Measurements from ENCODE around the gene XPR1.
A peak's percentile ranks its signal among the peaks of the same experiment; 100 is the strongest.
"Not testable (repeated sequence)": the region's sequence is repeated elsewhere in the genome, so short reads cannot be mapped to it uniquely, and the experiment has no call there.

The XPR1 gene

DNA sequence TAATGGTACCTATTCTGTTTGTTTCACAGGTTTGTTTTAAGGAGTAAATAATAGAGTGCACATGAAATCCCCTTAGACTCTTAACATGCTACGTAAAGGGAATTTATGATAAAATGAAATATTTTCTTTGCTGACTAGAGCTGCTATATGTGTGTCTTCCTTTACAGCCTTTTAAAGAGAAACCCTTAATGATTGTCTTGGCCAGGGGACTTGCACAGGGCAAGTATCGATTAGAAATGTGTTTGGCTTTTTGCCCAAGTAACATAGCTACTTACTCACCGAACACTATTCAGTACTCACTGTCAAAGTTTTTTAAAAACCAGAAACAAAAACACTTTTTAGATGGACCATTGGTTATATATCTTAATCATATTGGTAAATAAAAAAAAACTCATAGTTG is 209.6 kb downstream of the XPR1 start:
- no peak for DNase-seq (ENCODE audit: low read depth)

DNA sequence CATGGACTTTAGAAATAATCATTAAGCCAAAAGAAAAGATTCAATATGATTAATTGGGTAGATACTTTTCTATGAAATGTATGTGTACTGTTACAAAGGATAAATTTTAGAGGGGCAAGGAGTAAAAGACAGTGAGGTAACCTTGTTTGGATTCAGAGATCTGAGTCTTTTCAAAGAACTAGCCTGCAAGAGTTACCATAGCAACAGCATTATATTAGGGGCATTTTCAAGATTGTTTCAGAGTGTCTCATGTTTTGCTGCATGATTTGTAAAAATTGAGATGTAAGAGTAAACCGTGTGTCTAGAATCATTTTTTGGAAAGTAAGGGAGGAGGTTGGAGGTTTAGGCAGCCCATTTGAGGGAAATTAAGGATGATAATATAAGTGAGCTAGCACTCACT is 210.2 kb downstream of the XPR1 start:
- DNase-seq (ENCODE audit: low read depth) = peak; percentile 55

DNA sequence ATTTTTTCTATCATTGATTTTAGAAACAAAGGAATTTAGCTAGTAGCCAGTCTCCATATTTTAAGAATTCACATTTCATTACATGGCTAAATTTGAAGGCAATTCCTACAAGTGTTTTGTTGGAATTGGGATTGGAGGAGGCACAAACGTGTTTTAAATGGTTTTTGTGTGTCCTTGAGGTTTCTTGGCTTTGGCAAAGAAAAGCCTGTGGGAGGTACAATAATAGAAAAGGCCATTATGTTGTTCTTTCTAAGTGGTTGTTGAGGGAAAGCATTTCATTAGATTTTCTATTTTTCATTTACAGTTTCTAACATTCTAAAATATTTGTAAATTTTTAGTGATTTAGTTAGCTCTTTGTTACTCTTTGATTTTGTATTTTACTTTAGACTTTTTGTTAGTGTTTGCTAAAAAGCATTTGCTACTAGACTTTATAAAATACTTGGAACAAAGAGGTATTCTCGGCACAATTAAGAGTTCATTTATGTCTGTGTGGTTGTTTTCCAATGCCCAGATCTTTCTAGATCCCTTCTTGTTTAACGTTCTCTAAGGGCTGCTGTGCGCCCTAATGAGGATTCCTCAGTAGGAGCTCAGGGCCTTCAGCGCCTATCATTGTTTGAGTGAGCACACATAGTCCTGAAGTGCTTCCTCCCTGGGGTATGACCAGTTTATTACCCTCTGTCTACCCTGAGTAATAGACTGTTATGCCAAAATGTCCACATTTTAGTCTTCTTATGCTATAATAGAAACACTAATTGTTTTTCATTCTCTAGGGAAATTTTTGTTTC is 210.9 kb downstream of the XPR1 start:
- no peak for DNase-seq (ENCODE audit: low read depth)

DNA sequence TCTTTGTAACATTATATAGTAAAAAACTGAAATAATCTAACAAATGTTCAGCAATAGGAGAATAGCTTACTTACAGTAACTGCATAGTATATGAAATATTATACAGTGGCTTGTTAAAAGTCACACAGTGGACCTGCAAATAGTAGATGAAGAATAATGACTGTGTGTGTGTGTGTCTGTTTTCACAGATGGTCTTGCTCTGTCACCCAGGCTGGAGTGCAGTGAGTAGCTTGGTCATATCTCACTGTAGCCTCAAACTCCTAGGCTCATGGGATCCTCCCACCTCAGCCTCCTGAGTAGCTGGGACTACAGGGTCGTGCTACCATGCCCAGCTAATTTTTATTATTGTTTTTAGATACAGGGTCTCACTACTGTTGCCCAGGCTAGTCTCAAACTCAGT is 213.5 kb downstream of the XPR1 start:
- no peak for DNase-seq (ENCODE audit: low read depth)

DNA sequence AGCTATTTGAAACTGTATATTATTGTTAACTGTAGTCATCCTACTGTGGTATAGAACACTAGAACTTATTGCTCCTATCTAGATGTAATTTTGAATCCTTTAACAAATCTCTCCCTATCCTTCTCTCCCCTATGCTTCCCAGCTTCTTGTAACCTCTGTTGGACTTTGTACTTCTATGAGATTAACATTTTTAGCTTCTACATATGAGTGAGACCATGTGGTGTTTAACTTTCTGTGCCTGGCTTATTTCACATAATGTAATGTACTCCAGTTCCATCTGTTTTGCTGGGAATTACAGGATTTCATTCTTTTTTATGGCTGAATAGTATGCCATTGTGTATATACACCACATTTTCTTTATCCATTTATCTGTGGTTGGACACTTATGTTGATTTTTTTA is 216.4 kb downstream of the XPR1 start:
- no peak for DNase-seq (ENCODE audit: low read depth)

DNA sequence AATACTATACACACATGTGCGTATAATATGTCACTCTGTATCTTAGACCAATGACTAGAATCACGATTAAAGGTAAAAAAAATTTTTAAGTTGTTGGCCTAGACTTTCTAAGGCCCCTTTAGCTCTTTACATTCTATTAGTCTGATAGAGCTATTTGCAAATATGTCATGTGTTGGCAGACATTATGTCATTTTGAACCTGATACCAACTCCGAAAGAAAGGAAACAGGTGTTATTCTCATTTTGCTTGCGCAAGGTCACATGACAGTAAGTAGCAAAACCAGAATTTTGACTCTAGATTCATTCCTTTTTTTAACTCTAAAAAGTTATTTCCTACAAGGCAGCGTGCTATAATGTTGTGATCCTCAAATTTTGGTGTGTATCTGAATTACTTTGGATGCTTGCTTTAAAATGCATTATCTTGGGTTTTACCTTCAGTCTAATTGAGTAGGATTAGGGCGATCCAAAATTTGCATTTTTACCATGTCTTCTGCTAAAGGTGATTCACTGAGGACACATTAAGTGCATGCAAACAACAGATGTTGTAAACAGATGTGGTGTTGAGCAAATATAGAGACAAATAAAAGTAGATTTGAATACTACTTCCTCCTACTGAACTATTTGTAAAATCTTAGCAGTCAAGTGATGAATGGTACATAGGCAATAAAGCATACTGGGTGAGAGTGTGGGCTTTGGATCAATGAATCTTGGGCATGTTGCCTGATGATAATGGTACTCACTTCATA is 217.4 kb downstream of the XPR1 start:
- no peak for DNase-seq (ENCODE audit: low read depth)

DNA sequence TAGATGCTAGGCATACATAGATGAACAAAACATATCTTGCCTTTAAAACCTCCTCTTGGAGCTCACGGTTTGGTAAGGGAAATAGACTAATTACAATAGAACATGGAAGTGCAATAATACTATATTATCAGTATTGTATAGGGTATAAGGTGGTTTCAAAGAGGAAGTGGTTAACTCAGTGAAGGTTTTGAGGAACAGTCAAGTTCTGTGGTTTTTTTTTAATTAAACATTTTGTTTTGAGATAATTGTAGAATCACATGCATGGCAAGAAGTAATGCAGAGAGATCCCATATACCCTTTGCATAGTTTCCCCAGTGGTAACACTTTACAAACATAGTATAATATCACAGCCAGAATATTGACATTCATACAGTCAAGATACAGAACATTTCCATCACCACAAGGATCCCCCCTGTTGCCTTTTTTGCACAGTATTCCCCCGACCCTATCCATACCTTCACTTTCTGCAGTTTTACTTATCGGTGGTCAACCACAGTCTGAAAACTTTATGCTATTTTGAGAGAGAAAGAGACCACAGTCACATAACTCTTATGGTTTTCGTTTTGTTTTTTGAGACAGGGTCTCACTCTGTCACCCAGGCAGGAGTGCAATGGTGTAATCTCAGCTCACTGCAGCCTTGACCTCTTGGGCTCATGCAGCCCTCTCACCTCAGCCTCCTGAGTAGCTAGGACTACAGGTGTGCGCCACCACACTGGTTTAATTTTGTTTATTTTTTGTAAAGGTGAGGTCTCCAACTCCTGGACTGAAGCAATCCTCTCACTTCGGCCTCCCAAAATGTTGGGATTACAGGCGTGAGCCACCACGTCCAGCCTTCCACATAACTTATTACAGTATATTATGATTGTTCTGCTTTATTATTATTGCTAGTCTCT is 220.4 kb downstream of the XPR1 start:
- DNase-seq (ENCODE audit: low read depth) = no peak

DNA sequence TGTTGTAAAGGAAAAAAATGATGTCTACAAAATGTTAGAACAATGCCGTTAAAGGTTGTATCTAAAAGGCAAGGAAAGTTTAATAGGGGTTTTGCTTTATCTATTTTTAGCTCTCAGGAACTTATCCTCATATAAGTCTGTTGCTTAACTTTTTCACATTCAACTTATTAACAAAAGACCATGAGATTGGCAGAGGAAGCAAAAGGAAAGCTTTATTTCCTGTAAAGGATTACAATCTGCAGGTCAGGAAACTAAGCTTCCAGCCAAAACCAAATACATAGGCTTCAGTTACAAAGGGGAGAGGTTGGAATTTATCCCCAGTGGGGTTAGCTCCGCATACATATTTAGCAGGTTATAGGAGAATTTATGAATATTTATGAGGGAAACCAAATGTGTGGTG is 222.2 kb downstream of the XPR1 start:
- DNase-seq (ENCODE audit: low read depth) = no peak

DNA sequence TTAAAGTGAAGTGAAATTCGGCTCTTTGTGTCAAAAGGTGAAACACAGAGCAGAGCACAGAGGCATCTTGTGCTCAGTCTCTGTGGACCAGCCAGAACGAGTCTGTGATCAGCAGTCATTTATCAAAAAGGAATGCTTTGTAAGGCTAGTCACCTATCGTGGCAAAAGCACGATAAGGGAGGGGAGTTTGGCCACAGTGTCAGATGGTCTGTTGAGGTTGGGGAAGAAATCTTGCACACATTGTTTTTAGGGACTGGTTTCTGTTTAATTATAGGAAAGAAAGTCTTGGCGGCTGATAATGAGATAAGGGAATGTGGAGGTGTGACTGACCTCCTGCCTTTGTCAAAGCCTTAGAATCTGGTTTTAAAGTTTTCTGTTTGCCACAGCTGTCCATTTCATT is 222.6 kb downstream of the XPR1 start:
- DNase-seq (ENCODE audit: low read depth) = no peak

DNA sequence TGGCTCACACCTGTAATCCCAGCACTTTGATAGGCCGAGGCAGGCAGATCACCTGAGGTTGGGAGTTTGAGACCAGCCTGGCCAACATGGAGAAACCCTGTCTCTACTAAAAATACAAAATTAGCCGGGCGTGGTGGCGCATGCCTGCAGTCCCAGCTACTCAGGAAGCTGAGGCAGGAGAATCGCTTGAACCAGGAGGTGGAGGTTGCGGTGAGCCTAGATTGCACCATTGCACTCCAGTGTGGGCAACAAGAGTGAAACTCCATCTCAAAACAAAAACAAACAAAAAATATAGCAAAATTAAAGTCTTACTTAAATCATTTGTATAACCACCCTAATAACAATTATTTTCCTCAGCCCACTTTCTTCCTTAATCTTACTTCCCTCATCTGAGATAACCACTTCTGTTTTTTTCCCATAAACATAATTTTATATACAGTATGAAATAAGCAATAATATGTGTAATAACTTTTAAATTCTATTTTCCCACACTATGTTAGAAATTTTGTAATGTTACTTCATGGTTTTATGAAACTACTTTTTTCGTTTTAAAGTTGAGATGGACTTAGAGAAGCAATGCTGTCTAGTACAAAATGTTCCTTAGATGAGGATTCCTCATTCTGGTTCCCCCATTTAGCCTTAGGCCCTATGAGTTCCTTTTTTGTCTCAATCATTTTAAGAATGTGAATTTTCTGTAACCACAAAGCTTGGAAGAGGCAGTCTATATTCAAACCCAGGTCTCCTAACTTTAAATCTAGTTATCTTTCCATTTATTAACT is 226.3 kb downstream of the XPR1 start:
- not testable (repeated sequence) for DNase-seq (ENCODE audit: low read depth)

DNA sequence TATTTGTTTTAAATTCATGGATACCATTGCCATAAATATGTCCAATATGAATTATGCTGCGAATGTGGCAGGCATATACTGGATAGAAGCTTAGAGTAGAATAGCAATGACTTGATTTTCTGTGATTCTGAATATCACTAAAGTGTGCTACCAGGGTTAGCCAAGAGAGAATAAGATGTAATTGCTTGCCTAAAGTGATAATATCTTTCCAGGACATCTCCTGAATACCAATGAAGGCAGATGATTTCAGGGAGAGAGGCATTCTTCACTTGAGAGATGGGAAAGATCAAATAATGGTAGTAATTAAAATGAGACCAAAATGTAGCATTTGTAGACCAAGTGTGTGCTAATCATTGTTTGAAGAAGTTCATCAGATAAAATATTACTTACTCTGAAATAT is 227.5 kb downstream of the XPR1 start:
- DNase-seq (ENCODE audit: low read depth) = no peak

DNA sequence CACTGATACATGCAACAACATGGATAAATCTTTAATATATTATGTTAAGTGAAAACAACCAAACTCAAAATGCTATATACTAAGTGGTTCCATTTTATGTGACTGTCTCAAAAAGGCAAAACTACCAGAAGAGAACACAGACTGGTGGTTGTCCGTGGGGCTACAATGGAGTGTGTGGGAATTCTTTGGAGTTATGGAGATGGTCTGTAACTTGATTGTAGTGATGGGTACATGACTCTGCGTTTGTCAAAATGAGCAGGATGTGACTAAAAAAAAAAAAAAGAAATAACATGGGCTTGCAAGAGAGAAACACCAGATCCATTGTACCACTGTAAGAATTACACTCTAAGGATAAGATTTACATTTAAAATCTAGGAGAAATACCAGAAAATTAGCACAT is 228.7 kb downstream of the XPR1 start:
- no peak for DNase-seq (ENCODE audit: low read depth)

DNA sequence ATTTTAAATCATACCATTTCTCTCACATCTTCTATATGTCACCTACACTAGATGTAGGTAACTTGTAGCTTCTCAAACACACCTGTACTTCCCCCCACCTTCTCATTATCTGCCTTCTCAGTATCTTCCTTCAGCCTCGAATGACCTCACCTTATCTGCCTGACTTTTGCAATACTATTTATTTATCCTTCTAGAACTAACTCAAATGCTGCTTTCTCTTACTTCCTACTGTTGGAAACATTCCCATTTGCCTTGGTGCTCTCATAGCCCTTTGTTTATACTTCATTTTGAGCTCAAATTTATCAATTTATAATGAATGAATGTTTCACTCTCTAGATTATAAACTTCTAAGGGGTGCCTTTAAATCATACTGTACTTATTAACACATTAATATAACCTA is 230.5 kb downstream of the XPR1 start:
- DNase-seq (ENCODE audit: low read depth) = no peak

DNA sequence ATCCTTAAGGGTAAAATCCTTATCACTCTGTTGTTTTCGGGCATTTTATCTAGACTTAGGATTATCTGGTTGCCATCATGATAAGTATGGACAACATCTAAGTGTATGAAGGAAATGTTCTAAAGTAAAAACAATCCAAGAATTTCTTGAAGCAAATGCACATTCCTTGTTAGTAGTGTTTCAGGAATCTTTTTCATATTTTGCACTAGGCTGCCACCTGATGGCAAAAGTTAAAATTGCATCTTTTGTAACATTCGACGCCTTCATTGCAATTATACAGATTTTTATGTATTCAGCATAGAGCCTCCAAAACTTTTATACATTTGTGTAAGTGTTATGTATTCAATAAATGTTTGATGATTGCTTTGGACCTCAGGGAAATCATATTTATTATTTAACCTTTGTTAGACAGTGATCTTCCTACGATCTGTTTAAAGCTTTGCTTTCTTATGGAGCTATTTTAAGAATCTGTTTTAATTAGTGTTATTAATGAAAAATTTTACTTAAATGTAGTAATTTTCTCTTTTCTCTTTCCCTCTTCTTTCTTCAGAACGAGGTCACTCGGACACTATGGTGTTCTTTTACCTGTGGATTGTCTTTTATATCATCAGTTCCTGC is 231.4 kb downstream of the XPR1 start:
- DNase-seq (ENCODE audit: low read depth) = no peak

DNA sequence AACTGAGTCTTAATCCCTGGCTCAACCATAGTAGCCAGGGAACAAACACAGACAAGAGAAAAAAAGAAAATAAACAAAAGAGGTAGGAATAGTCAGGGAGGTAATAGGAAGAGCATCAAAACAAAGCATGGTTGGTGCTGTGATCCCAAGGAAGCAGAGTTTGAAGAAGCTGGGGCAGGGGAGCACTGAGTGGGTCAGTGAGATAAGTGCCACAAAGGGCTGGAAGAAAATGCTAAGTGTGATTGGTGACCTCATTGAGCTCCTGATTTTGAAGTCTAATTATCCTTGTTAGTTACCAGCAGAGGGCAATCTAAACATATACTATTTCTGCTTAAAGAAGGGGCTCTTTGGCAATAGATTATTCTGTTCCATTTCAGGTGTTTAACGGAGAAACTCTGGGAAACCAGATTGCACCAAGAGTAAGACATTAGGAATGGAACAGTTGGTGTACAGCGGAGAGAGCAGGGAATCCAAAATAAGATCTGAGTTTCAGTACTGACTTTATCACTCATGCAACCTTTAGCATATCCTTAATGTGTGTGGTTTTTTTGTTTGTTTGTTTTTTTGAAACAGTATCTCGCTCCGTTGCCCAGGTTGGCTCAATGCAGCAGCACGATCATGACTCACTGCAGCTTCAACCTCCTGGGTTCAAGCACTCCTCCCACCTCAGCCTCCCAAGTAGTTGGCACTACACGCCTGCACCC is 250.1 kb downstream of the XPR1 start:
- no peak for DNase-seq (ENCODE audit: low read depth)

DNA sequence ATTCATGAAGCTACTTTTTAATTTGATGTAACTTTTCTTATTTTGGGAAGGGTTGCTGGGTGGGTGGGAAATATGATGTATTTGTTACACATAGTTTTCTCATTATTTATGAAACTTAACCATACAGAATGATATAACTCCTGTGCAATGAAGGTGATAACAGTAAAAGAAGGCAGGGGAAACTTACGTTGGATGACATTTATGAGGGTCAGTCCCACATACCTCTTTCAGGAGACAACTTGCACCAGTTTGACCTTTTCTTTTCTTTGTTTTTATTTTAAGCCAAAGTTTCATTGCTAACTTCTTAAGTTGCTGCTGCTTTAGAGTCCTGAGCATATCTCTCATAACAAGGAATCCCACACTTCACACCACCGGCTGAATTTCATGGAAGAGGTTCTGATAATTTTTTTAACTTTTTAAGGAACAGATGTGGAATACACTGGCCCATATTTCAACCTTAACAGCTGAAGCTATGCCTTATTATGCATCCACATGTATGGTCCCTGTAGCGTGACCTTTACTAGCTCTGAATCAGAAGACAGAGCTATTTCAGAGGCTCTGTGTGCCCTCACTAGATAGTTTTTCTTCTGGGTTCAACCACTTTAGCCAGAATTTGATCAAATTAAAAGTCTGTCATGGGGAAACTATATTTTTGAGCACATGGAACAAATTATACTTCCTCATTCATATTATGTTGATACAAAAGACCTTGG is 252.9 kb downstream of the XPR1 start:
- no peak for DNase-seq (ENCODE audit: low read depth)

DNA sequence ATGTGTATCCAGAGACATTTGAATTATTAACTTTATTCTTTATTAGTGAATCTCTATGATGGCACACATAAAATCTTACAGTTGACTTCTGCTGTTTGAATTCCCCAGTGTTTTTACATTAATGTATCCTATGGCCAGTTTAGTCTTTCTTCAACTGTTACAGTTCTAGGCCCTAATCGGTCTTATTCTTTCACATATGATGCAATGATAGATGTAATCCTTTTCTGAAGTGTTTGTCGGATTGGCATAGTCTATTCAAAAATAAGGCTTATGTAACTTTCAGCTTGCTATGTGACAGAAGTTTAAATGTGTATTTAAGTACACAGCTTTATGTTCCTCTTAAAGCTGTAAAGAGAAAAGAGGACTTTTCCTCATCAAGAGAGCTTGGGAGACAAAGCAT is 254.5 kb downstream of the XPR1 start:
- no peak for DNase-seq (ENCODE audit: low read depth)

DNA sequence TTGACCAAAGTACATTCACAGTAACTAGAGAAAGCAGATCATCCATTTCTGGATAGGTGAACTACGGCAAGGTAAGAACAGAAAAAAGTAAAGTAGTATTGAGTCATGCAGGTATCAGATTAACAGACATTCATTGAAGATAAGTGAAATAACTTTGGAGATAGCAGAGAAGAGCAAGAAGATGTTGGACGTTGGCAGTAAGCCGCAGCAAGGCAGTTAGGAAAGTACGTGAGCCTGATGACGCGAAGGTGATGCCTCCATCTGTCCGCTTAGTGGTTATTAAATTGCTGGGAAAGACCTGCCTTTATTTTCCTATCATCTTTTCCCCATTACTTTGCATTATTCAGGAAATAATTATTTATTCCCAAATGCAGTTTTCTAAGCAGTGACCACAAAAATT is 256.0 kb downstream of the XPR1 start:
- DNase-seq (ENCODE audit: low read depth) = no peak

DNA sequence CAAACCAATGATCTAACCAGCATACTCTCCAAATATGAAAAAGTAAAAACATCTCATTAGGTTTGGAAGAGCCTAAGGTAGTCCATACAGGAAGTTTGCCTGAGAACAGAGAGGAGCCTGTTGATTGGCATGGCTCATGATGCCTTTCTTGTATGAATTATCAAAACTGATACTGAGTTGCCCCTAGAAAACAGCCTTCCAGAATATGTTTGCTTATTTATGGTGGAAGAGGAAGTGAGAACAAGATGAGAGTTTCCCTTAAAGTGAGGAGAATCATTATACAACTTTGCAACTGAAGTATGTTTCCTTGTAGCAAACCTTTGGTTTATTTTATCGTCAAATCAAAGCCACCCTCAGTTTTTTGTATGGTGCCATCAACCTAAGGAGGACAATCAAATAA is 257.0 kb downstream of the XPR1 start:
- no peak for DNase-seq (ENCODE audit: low read depth)

DNA sequence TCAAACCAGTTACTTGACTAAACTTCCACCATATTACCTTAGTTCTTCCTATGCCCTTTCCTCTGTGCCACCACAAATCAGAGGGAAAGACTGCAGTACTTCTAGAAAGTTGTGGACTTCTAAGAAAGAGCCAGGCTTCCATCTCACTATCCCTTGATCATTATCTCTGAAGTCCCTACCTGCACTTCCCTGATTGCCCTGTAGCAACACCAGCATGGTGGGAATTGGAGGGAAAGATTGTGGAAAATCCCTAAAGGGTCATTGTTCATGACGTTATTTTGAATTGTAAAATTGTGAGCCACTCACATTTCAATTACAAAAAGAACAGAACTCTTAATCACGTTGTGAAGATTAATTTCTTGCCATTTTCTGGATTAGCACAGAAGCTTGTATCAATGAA is 257.5 kb downstream of the XPR1 start:
- DNase-seq (ENCODE audit: low read depth) = no peak

Measured in GM04503 (cell line).